B cell (primary cell): ENCODE measurements around the gene SNX11. TPM values are rescaled to one million over a fixed set of nuclear protein-coding genes. Genes with fewer than 3 reads are reported as not detected.

Experiments used
- ATAC-seq: fragments of 200-7000 bp; cut with Tn5 transposase; one replicate; pipeline ENCODE4 v1.10.0; 2021; ENCODE audit warnings: low read depth, mild to moderate bottlenecking, moderate number of reproducible peaks, moderate library complexity
- CTCF ChIA-PET: fragments of 350-600 bp; sonication (Branson Sonifier 250); formaldehyde crosslinking; loops from one replicate; lab custom pipeline; 2021; ENCODE audit warnings: antibody characterized with exemption, inconsistent platforms; lab: Charles Lee
- POLR2A ChIA-PET: fragments of 350-600 bp; sonication (Branson Sonifier 250); formaldehyde crosslinking; loops from one replicate; lab custom pipeline; 2021; ENCODE audit warnings: antibody characterized with exemption; lab: Charles Lee
- DNase-seq: peaks from one replicate; pipeline ENCODE4 v3.0.0; 2013
- H2AFZ ChIP-seq: 2 replicates; pipeline ENCODE4 v1.6.1; 2012; ENCODE audit warnings: mild to moderate bottlenecking, low read depth, low read length; ENCODE audit not compliant: insufficient read depth, poor library complexity, severe bottlenecking
- H3K27ac ChIP-seq, 2 donors: 1 replicate in 1 of 2; 2 replicates in 1 of 2; pipeline ENCODE4 v1.5.1; 2012 to 2013; ENCODE audit warnings: low read length in 2 of 2, mild to moderate bottlenecking in 2 of 2, moderate library complexity in 1 of 2
- H3K27me3 ChIP-seq, 4 experiments: fragments of 200-600 bp in 1 of 4; sonication (generic) in 1 of 4; replicated peaks in 1 of 4; 1 replicate in 2 of 4; 2 replicates in 2 of 4; pipeline versions ENCODE4 v1.6.1 to v1.7.0; 2013 to 2016; ENCODE audit warnings: low read length in 3 of 4, mild to moderate bottlenecking in 2 of 4, mixed read lengths in 1 of 4, moderate library complexity in 1 of 4; ENCODE audit not compliant: insufficient read depth in 4 of 4, control insufficient read depth in 3 of 4; ENCODE audit errors: control extremely low read depth in 1 of 4
- H3K36me3 ChIP-seq, 2 experiments: replicated peaks in 1 of 2; 1 replicate in 1 of 2; 2 replicates in 1 of 2; pipeline versions ENCODE4 v1.6.1 to v1.7.1; 2013; ENCODE audit warnings: low read length in 1 of 2; ENCODE audit not compliant: insufficient read depth in 2 of 2, control insufficient read depth in 1 of 2; ENCODE audit errors: control extremely low read depth in 1 of 2, extremely low read depth in 1 of 2
- H3K4me1 ChIP-seq, 2 donors: fragments of 200-600 bp in 1 of 2; sonication (generic) in 1 of 2; 1 replicate in 1 of 2; 2 replicates in 1 of 2; pipeline versions ENCODE4 v1.5.1 to v1.6.1; 2013 to 2017; ENCODE audit warnings: low read length in 2 of 2; ENCODE audit not compliant: control insufficient read depth in 2 of 2, insufficient read depth in 2 of 2
- H3K4me2 ChIP-seq: replicated peaks from 2 replicates; pipeline ENCODE3; 2012; ENCODE audit warnings: mild to moderate bottlenecking, low read depth, low read length; ENCODE audit not compliant: poor library complexity, severe bottlenecking
- H3K4me3 ChIP-seq, 5 experiments: fragments of 200-600 bp in 1 of 5; sonication (generic) in 1 of 5; 1 replicate in 3 of 5; 2 replicates in 2 of 5; pipeline versions ENCODE4 v1.5.1 to v1.7.0; 2011 to 2016; ENCODE audit warnings: low read length in 4 of 5, mild to moderate bottlenecking in 4 of 5, low read depth in 2 of 5, control low read depth in 1 of 5, moderate library complexity in 1 of 5; ENCODE audit not compliant: insufficient read depth in 1 of 5; ENCODE audit errors: control extremely low read depth in 1 of 5, extremely low read depth in 1 of 5
- H3K79me2 ChIP-seq: fragments of 200-600 bp; sonication (generic); one replicate; pipeline ENCODE4 v1.6.0; 2016; ENCODE audit warnings: low read length; ENCODE audit not compliant: control insufficient read depth, insufficient read depth
- H3K9ac ChIP-seq: fragments of 200-600 bp; sonication (generic); 2 replicates; pipeline ENCODE4 v1.6.1; 2017; ENCODE audit warnings: mild to moderate bottlenecking, low read length, moderate library complexity
- H3K9me3 ChIP-seq, 3 donors: one replicate each; pipeline versions ENCODE4 v1.6.1 to v1.7.1; 2013; ENCODE audit warnings: low read length in 2 of 3; ENCODE audit not compliant: control insufficient read depth in 2 of 3, insufficient read depth in 1 of 3; ENCODE audit errors: control extremely low read depth in 1 of 3
- H4K20me1 ChIP-seq: 2 replicates; pipeline ENCODE4 v1.6.0; 2012; ENCODE audit warnings: mild to moderate bottlenecking, low read length; ENCODE audit not compliant: insufficient read depth, control insufficient read depth, poor library complexity, severe bottlenecking
- H3K27ac Mint-ChIP-seq: one replicate; pipeline ENCODE4 v1.8.0; 2021; ENCODE audit warnings: mixed read lengths
- H3K27me3 Mint-ChIP-seq: one replicate; pipeline ENCODE4 v1.8.0; 2021; ENCODE audit warnings: mixed read lengths
- H3K4me1 Mint-ChIP-seq: one replicate; pipeline ENCODE4 v1.8.0; 2021; ENCODE audit warnings: mixed read lengths
- H3K4me3 Mint-ChIP-seq: one replicate; pipeline ENCODE4 v1.8.0; 2021; ENCODE audit warnings: mixed read lengths
- H3K9me3 Mint-ChIP-seq: one replicate; pipeline ENCODE4 v1.8.0; 2022; ENCODE audit warnings: mixed read lengths; ENCODE audit not compliant: insufficient read depth
- CTCF ChIP-seq: fragments of 200-600 bp; IDR thresholded peaks from one replicate; pipeline ENCODE4 v1.8.0; 2022; ENCODE audit warnings: antibody characterized with exemption, mild to moderate bottlenecking
- EZH2 ChIP-seq: IDR thresholded peaks from 2 replicates; pipeline ENCODE4 v1.6.1; 2012; ENCODE audit warnings: borderline replicate concordance, low read depth, mild to moderate bottlenecking, moderate library complexity, low read length; ENCODE audit not compliant: insufficient read depth, poor library complexity, severe bottlenecking
- WGBS: methylation state at CpG from one replicate; pipeline ENCODE4 v1.1.5; 2013; ENCODE audit warnings: missing lambda C conversion rate; ENCODE audit not compliant: insufficient coverage; 5-methylcytosine and 5-hydroxymethylcytosine counted together
- intact Hi-C: fragments of 100-400 bp; cut with micrococcal nuclease; formaldehyde crosslinking; loops from one replicate; pipeline ENCODE4 v1.10.0; 2022
- polyA plus RNA-seq: library from polyadenylated mRNA; depleted of rRNA; stranded (reverse); fragments of >200 nt; gene quantifications from 2 replicates; pipeline ENCODE4 v1.2.3, GENCODE V29; 2012
- total RNA-seq, 2 donors: library from RNA; stranded (reverse); fragments of 120-200 nt in 1 of 2; gene quantifications; 1 replicate in 1 of 2; 2 replicates in 1 of 2; pipeline versions ENCODE4 v1.2.3 to v1.2.4, GENCODE V29; 2013 to 2022

The SNX11 gene
- total and polyA plus RNA-seq, 2 donors (not counting 1 experiment from before 2014, with no cell fraction given): 25.6 to 42.0 TPM

- H3K9me3 Mint-ChIP-seq: no peaks in the 10 kb centered on the region
- Histone ChIP-seq H2AFZ (no peak overlapping the region), H3K36me3 (peaks cover 12 to 70% of the 10 kb centered on the region in 2 experiments), H3K79me2 (peaks cover 18% of the 10 kb centered on the region), H3K4me1 (no peaks in the 10 kb centered on the region), H3K9me3 (no peaks in the 10 kb centered on the region), H3K9ac (no peak overlapping the region), H3K4me2 (no peak overlapping the region), H4K20me1 (peaks cover 11% of the 10 kb centered on the region), H3K4me3 (no peak overlapping the region), H3K27me3 (no peaks in the 10 kb centered on the region), H3K27ac (no peak overlapping the region)
- intact Hi-C loops: no loop called here
- POLR2A ChIA-PET: no interaction called here
- CTCF ChIA-PET: interaction anchor here (0.8 to 5.0 kb wide), 4 partner anchors 9 to 86 kb away, joined by 3 to 42 read pairs (median 8); no protein-coding TSS in a partner anchor
- ATAC-seq (no peak), DNase-seq (no peak)
- H3K27ac Mint-ChIP-seq: no peak overlapping the region
- no peak for TF ChIP-seq CTCF
- no peak for TF ChIP-seq EZH2
- no peaks in the 10 kb centered on the region for H3K27me3 Mint-ChIP-seq
- no peak overlapping the region for H3K4me3 Mint-ChIP-seq
- H3K4me1 Mint-ChIP-seq: no peaks in the 10 kb centered on the region
- WGBS: 100% methylated on average over 2 of the region's 3 CpGs
Measured at GRCh38 chr17:48122665-48123045, 15.1 kb downstream of the SNX11 start.

- TF ChIP-seq EZH2: no peak
- TF ChIP-seq CTCF: no peak
- no peak overlapping the region for H3K4me2 ChIP-seq
- Mint-ChIP-seq H3K27ac (no peak overlapping the region), H3K4me1 (no peaks in the 10 kb centered on the region), H3K9me3 (no peaks in the 10 kb centered on the region), H3K27me3 (no peaks in the 10 kb centered on the region), H3K4me3 (no peak overlapping the region)
- intact Hi-C loops: no loop called here
- ChIA-PET CTCF (interaction anchor here (0.8 to 5.0 kb wide), 9 partner anchors 10 to 97 kb away, joined by 3 to 42 read pairs (median 7); no protein-coding TSS in a partner anchor), POLR2A (no interaction called here)
- H2AFZ ChIP-seq: no peak overlapping the region
- no peaks in the 10 kb centered on the region for H3K4me1 ChIP-seq
- H4K20me1 ChIP-seq: peaks cover 11% of the 10 kb centered on the region
- peaks cover 14% of the 10 kb centered on the region for H3K79me2 ChIP-seq
- 97% methylated on average over 5 of the region's 6 CpGs for WGBS
- no peak overlapping the region for H3K4me3 ChIP-seq
- peaks cover 11 to 67% of the 10 kb centered on the region in 2 experiments for H3K36me3 ChIP-seq
- H3K9ac ChIP-seq: no peak overlapping the region
- no peaks in the 10 kb centered on the region for H3K9me3 ChIP-seq
- no peak for DNase-seq
- H3K27ac ChIP-seq: no peak overlapping the region
- no peak for ATAC-seq
- H3K27me3 ChIP-seq: no peaks in the 10 kb centered on the region
Measured at GRCh38 chr17:48123111-48123510, 15.5 kb downstream of the SNX11 start.
